ENCODE measurements around the gene CST4.
"Not testable (repeated sequence)": the region's sequence is repeated elsewhere in the genome, so short reads cannot be mapped to it uniquely, and the experiment has no call there.

CST4 gene, protein sequence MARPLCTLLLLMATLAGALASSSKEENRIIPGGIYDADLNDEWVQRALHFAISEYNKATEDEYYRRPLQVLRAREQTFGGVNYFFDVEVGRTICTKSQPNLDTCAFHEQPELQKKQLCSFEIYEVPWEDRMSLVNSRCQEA

GRCh38 chr20:23688684-23689398 lies at the start of gene CST4:
Gene CST4 (minus strand): TSS chr20:23689038. CDS start chr20:23688969, 69 bp downstream.
- not testable (repeated sequence) for DNase-seq

DNA sequence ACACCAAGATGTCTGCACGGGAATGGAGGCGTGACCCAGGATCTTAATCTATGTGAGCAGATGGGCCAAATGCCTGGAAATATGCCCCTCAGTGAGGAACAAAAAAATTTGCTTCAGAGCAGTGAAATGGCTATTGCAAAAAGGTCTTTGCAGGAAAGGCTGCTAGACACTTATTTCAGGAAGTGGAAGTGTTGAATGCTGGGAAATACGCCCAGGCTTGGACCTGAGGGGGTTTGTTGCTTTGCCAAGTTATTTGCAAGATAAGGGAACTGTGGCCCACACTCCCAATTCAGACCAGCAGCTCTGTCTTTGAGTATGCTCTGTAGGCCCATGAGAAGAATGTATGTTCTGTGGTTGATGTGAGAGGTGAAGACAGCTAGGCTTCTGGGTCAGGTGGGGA lies 46.6 kb upstream of the CST4 start:
- DNase-seq = not testable (repeated sequence)

- not testable (repeated sequence) for DNase-seq
Measured at GRCh38 chr20:23734949-23735348, 46.1 kb upstream of the CST4 start.

GRCh38 chr20:23734440-23734839 lies 45.6 kb upstream of the CST4 start:
- not testable (repeated sequence) for DNase-seq

GRCh38 chr20:23727016-23727415 lies 38.2 kb upstream of the CST4 start:
- no peak for DNase-seq

DNA sequence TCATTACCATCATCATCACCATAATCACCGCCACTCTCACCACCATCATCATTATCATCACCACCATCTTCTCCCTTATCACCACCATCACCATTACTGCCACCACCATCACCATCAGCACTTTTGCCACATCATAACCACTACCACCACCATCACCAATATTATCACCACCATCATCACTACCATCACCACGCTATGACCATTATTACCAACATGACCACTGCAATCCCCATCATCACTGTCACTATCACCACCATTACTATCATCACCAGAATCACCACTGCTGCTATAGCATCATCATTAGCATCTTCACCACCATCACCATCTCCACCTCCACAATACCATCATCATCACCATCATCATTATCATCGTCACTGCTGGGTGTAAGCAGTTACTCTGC lies 36.3 kb upstream of the CST4 start:
- no peak for DNase-seq

GRCh38 chr20:23723659-23724307 lies 34.9 kb upstream of the CST4 start:
- DNase-seq = not testable (repeated sequence)

GRCh38 chr20:23722851-23723250 lies 34.0 kb upstream of the CST4 start:
- DNase-seq = not testable (repeated sequence)

DNA sequence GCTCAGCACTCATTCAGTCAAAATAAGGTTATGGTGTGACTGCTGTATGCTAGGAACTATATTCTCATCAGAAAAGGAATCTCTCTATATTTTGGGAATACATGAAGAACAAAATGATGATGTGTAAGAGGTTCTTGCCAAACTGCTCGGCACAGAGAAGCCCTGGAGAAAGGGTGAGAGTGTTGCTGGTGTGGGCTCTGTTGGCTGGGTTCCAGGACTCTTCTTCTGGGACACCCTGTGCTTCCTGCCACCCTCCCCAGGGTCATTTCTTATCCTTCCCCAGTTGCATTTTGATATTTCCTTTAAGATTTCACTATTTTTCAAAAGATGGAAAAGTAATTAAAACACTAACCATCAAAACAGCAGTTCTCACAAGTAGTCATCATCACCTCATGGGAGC lies 33.1 kb upstream of the CST4 start:
- DNase-seq = no peak

GRCh38 chr20:23719351-23719750 lies 30.5 kb upstream of the CST4 start:
- DNase-seq = not testable (repeated sequence)

DNA sequence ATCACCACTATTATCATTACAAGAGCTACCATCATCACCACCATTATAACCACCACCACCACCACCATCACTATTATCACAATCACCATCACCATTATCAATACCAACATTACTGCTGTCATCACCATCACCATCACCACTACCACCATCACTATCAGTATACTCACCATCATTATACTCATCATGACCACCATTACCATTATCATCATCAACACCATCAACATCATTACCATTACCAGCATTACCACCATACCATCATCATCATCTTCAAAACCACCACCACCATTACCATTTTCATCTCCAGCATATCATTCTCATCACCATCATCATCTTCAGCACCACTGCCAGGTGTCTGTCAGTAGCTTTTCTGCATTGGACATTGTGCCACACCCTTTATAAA lies 22.9 kb upstream of the CST4 start:
- DNase-seq = not testable (repeated sequence)

DNA sequence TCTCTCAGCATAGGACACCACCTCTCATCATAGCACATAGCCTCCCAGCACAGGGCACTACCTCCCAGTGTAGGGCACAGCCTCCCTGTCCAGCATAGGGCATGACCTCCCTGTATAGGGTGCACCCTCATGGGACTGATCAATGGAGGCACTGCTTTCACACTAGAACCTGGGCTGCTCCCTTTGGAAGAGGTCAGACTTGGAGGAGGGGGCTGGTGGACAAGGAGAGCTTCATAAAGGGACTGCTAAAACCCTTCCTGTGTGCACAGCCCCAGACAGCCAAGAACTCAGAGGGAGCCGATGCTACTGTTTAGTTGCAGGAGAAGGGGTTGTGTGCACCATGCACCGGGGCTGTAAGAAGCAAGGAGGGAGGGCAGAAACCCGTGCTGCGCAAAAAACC lies 21.9 kb upstream of the CST4 start:
- no peak for DNase-seq

- DNase-seq = no peak
Measured at GRCh38 chr20:23705895-23706294, 17.1 kb upstream of the CST4 start.

- DNase-seq = no peak
Measured at GRCh38 chr20:23702021-23702420, 13.2 kb upstream of the CST4 start.

GRCh38 chr20:23700931-23701330 lies 12.1 kb upstream of the CST4 start:
- no peak for DNase-seq

DNA sequence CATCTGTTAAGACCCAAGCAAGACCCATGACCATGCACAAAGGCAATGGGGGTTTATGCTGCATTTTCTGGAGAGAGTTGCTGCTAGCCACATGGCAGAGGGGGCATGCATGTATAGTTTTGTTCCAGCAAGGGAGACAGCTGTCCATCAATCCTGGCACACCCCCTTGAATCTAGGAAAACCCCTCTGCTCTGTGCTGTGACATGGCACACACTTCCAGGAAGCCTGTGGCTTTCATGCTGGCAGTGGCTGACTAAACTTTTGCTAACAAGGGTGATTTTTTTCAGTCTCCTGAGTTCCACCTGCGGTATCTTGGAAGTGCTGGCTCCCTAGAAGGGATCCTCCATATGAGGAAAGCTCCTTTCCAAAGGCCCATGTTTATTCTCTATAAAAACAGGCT lies 9.1 kb upstream of the CST4 start:
- no peak for DNase-seq

DNA sequence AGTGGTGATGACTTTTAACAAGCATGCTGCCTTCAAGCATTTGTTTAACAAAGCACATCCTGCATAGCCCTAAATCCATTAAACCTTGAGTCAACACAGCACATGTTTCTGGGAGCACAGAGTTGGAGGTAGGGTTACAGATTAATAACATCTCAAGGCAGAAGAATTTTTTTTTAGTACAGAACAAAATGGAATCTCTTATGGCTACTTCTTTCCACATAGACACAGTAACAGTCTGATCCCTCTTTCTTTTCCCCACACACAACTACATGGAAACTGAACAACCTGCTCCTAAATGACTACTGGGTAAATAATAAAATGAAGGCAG lies 6.2 kb upstream of the CST4 start:
- DNase-seq = not testable (repeated sequence)

DNA sequence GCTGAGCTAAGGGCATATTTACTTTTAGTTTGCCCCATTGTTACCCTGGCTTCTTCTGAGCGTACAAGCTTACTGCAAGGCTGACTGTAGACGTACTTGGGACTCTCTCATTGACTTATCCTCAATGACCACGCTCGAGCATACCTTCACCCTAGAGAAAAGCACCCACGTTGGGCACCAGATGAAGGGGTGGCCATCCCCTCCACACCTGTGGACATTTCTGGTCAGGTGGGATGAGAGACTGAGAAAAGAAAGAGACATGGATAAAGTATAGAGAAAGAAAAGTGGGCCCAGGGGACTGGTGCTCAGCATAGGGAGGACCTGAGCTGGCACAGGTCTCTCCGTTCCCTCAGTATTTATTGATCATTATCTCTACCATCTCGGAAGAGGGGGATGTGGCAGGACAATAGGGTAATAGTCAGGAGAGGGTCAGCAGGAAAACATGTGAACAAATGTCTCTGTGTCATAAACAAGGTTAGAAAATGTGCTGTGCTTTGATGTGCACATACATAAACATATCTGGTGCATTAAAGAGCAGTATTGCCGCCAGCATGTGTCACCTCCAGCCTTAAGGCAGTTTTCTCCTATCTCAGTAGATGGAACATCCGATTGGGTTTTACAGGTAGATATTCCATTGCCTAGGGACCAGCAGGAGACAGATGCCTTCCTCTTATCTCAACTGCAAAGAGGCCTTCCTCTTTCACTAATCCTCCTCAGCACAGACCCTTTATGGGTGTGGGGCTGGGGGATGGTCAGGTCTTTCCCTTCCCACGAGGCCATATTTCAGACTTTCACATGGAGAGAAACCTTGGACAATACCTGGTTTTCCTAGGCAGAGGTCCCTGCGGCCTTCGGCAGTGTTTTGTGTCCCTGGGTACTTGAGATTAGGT lies 5.6 kb upstream of the CST4 start:
- not testable (repeated sequence) for DNase-seq

GRCh38 chr20:23692725-23693619 lies 4.1 kb upstream of the CST4 start:
- not testable (repeated sequence) for DNase-seq

- DNase-seq = no peak
Measured at GRCh38 chr20:23691675-23692074, 2.8 kb upstream of the CST4 start.

DNA sequence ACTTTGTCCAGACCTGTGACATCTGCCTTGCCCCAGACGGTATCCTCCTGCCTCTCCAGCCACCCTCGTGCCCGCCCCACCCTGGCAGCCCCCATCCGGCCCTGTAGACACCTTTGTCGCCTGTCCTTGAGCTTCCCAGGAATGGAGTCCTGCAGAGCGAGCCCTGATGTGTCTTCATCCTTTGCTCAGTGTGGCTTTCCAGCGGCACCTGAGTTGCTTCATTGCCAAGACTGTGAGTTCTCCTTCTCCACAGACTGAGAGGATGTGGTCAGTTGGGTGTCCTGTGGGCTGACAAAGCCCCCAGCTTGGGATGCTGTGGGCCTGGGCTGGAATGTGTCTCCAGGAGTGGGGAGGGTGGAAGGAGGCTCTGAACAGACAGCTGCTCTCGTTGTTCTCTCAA lies 1.7 kb upstream of the CST4 start:
- DNase-seq = no peak

GRCh38 chr20:23689399-23689690 lies 507 bp upstream of the CST4 start:
- no peak for DNase-seq

GRCh38 chr20:23687986-23688385 lies 852 bp downstream of the CST4 start:
- no peak for DNase-seq

Measured in stimulated activated naive CD4-positive, alpha-beta T cell treated with Interleukin-2 at 50 U/mL for 16 hours (primary cell).